OCI-LY7 (cell line): Measurements from ENCODE around the gene OPCML.

ENCODE experiments used
- EZH2phosphoT487 ChIP-seq: fragments of 200-600 bp; sonication (generic); IDR thresholded peaks from 2 replicates; pipeline ENCODE4 v1.6.1; 2018; ENCODE audit warnings: low read depth, borderline replicate concordance, mild to moderate bottlenecking, mixed run types, antibody characterized with exemption, low read length, moderate library complexity, mixed read lengths
- TF ChIP-seq, protein P1 (sequence below): fragments of 200-600 bp; sonication (generic); conservative IDR thresholded peaks from 2 replicates; pipeline ENCODE4 v1.5.1; 2014; ENCODE audit warnings: mild to moderate bottlenecking, antibody characterized with exemption, low read length, moderate library complexity, mixed read lengths

DNA sequence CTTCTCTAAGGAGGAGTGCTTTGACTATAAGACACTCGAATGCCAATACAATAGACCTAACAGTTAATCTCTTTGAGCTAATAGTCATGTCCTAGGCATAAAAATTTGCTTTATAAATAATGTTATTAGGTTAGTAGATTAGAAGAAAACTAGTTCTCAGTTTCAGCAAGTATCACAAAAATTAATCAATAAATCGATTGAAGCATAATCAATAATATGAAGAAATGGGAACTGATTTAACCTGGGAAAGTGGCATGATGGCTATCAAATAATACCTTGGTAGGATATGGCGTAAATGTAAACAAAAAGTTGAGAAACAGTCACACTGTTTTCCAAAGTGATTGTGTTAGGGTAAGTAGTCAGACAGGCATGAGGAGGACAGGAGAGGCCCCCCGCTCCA is 676.3 kb downstream of the OPCML start:
- TF ChIP-seq, protein P1, sequence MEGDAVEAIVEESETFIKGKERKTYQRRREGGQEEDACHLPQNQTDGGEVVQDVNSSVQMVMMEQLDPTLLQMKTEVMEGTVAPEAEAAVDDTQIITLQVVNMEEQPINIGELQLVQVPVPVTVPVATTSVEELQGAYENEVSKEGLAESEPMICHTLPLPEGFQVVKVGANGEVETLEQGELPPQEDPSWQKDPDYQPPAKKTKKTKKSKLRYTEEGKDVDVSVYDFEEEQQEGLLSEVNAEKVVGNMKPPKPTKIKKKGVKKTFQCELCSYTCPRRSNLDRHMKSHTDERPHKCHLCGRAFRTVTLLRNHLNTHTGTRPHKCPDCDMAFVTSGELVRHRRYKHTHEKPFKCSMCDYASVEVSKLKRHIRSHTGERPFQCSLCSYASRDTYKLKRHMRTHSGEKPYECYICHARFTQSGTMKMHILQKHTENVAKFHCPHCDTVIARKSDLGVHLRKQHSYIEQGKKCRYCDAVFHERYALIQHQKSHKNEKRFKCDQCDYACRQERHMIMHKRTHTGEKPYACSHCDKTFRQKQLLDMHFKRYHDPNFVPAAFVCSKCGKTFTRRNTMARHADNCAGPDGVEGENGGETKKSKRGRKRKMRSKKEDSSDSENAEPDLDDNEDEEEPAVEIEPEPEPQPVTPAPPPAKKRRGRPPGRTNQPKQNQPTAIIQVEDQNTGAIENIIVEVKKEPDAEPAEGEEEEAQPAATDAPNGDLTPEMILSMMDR, result no peak
- TF ChIP-seq EZH2phosphoT487, result no peak
